Sigmoid colon (tissue), 4 donors: ENCODE results near the gene OAS3.

Source experiments
- CTCF ChIP-seq, 4 experiments: fragments of 450-650 bp in 3 of 4; fragments of 200-600 bp in 1 of 4; IDR thresholded peaks; one replicate each; pipeline ENCODE4 v1.5.1; 2016 to 2019; ENCODE audit warnings: antibody characterized with exemption in 4 of 4, mild to moderate bottlenecking in 3 of 4, moderate library complexity in 2 of 4
- EP300 ChIP-seq, 4 donors: sonication (generic); formaldehyde crosslinking; IDR thresholded peaks; one replicate each; pipeline ENCODE4 v1.6.1; 2017; ENCODE audit warnings: antibody characterized with exemption in 4 of 4
- POLR2A ChIP-seq, 2 donors: fragments of 450-650 bp; IDR thresholded peaks; one replicate each; pipeline ENCODE4 v1.6.1; 2016; ENCODE audit warnings: antibody characterized with exemption in 2 of 2, mild to moderate bottlenecking in 2 of 2, moderate library complexity in 2 of 2
- POLR2AphosphoS5 ChIP-seq, 4 donors: sonication (generic); formaldehyde crosslinking; IDR thresholded peaks; one replicate each; pipeline ENCODE4 v1.6.1; 2017; ENCODE audit warnings: antibody characterized with exemption in 4 of 4

DNA sequence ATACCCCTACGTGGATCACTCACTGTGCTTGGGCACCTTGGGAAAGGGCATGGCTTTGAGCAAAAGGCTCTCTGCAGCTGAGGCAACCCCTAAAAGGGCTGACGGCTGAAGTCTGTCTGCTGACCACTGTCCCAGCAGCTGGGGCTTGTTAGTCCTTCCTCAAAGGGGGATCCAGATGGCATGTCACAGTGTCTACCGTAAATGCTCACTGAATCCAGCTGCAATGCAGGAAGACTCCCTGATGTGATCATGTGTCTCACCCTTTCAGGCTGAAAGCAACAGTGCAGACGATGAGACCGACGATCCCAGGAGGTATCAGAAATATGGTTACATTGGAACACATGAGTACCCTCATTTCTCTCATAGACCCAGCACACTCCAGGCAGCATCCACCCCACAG, 19.2 kb upstream of the OAS3 start:
- no peak for TF ChIP-seq POLR2AphosphoS5 (IDR thresholded peaks at IDR 0.05)
- no peak for TF ChIP-seq CTCF (IDR thresholded peaks at IDR 0.05)
- no peak for TF ChIP-seq POLR2A (IDR thresholded peaks at IDR 0.05)
- TF ChIP-seq EP300 (IDR thresholded peaks at IDR 0.05), result no peak
